AG09319 (cell line): ENCODE data around the gene HORMAD2.

Experiments
- DNase-seq: peaks from one replicate; pipeline ENCODE4 v3.0.0-alpha.2; 2010; ENCODE audit warnings: low read depth; ENCODE audit errors: extremely low read depth
- CTCF ChIP-seq: IDR thresholded peaks from 2 replicates; pipeline ENCODE4 v1.5.1; 2011; ENCODE audit warnings: low read depth, mild to moderate bottlenecking, inconsistent platforms, low read length, moderate library complexity

The HORMAD2 gene

GRCh38 chr22:30205281-30206115 lies 125.2 kb downstream of the HORMAD2 start:
- no peak for TF ChIP-seq CTCF
- peak; percentile 93 for DNase-seq

- DNase-seq: peak; percentile 71
- no peak for TF ChIP-seq CTCF
These were observed 126.7 kb downstream of the HORMAD2 start for GRCh38 chr22:30206944-30207343.

- DNase-seq: peak; percentile 83
- no peak for TF ChIP-seq CTCF
These were observed 128.7 kb downstream of the HORMAD2 start for GRCh38 chr22:30208631-30209603.

GRCh38 chr22:30209642-30210041 lies 129.4 kb downstream of the HORMAD2 start:
- DNase-seq: no peak
- TF ChIP-seq CTCF: no peak

GRCh38 chr22:30210235-30210909 lies 130.1 kb downstream of the HORMAD2 start:
- no peak for DNase-seq

More at GRCh38 chr22:30210235-30210909, 130.1 kb downstream of the HORMAD2 start:
- no peak for TF ChIP-seq CTCF
